Cardiac fibroblast (primary cell): ENCODE data around the gene STK24.

Source experiments
- DNase-seq, 2 donors: peaks; one replicate each; pipeline versions ENCODE4 v3.0.0 to v3.0.0-alpha.2; 2010; ENCODE audit warnings: low read depth in 2 of 2
- H3K4me3 ChIP-seq, 2 donors: replicated peaks in 1 of 2; 1 replicate in 1 of 2; 2 replicates in 1 of 2; pipeline ENCODE4 v1.5.1; 2011; ENCODE audit warnings: low read depth in 2 of 2, low read length in 2 of 2, mild to moderate bottlenecking in 2 of 2, moderate library complexity in 1 of 2
- CTCF ChIP-seq: IDR thresholded peaks from one replicate; pipeline ENCODE4 v1.5.1; 2011; ENCODE audit warnings: low read depth, mild to moderate bottlenecking, low read length, inconsistent platforms

The STK24 gene

GRCh38 chr13:98526182-98526512 lies 50.8 kb downstream of the STK24 start:
- no peak overlapping the region for H3K4me3 ChIP-seq
- TF ChIP-seq CTCF: no peak
- DNase-seq: no peak

DNA sequence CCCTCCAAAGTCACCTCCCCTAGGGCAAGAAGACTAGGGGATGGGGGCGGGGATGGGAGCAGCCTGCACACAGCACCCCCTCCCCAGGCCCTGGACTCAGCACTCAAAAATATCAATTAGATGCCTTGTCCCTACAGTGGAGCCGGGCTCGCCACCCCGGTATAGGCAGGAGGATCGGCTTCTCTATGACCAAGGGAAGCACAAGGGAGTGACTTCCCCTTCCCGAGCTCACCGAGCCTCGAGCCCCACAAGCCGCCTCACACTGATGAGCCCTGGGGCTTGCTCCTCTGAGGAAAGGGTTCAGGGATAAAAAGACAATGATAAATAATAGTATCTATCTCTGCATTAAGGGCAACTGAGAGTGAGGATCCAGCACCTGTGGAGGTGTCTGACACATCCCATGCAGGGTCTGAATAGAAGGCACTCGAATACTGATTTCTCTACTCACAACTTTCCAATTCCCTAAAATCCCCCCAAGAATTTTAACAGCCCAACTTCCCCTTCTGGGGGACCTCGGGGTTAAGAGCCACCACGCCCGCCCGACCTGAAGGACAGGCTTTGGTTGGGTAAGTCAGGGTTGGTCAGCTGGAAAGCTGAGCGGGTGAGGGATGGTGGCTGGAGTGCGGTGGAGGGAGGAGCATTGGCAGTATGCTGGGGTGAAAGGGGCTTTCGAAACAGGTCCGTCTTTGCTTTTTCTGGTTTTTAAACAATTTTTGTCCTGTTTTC lies 51.3 kb downstream of the STK24 start:
- H3K4me3 ChIP-seq: no peak overlapping the region
- no peak for TF ChIP-seq CTCF
- no peak for DNase-seq

DNA sequence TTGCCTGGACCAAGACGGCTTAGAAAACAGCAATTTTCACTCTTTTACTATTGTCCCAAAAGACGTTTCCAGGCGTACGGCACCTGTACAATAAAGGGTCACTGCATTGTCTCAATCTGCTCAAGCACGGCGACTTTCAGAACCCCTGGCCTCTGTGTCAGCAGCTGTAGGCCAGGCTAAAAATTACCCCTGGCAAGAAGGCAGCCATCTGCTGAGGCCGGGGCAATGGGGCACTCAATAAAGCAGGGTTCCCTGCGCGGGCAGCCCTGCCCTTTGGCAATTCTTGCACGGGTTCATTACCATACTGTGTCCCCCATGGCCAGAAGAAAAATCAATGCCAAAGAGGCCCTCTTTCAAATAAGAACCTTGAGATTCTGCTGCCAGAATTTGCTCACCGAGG lies 52.1 kb downstream of the STK24 start:
- H3K4me3 ChIP-seq: no peak overlapping the region
- no peak for TF ChIP-seq CTCF
- DNase-seq: no peak

DNA sequence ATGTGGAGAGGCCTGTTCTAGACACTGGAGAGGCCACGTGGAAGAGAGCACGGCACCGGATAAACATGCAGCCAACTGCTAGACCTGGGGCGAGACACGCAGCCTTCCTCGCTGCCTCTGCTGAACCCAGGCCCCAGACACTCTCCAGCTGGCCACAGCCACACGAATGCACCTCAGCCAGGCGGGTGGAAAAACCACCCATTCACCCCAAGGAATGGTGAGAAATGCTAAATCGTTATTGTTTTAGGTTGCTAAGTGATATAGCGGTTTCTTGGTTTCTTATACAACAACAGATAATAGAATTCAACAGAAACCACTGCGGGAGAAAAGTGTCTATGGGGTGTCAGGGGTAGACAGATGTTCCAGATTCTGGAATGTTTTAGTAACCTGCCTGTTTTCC lies 52.5 kb downstream of the STK24 start:
- TF ChIP-seq CTCF: no peak
- H3K4me3 ChIP-seq: no peak overlapping the region
- DNase-seq: no peak

DNA sequence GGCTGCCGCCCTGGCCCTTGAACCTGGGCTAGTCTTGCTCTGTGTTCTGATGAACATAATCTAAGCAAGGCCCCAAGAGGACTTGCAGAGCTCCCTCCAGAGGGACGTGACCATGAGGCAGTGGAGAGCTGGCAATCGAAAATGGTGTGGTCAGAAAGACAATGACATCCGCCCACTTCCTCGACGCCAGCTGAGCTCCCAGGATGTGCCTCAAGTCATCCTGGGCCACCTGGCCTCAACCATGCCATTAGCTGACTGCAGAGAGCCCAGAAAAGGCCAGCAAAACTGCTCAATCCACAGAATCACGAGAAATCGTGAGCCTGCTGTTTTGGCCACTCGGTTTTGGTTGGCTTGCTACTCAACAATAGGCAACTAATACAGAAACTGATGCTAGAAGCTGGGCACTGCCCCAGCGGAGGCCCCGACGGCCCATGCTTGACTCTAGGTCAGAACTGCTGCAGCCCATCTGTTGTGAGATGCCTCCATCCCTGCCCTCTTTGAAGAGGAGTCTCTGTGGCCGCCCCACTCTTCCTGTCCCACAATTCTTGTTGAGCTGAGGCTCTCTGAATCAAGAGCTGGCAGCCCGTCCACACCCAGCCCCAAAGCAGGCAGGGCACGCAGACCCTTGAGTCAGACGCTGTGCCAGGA lies 53.3 kb downstream of the STK24 start:
- TF ChIP-seq CTCF: no peak
- DNase-seq: no peak
- H3K4me3 ChIP-seq: no peak overlapping the region

DNA sequence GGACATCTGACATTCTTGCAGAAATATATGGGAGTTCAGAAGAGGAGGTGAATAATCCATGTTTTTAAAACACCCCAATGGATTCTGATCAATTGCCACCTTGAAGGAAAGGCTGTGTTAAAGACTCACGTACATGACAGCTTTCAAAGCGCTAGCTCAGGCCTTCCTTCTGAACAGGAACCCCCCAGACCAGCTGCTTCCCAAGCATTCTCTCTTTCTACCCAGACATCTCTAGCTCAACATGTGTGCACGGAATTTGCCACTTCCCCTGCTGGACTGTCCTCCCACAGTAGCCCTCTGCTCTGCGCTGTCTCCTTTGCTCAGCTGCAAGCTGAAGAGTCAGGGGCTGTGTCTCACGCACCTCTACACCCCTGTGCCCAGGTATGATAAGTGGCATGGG lies 54.5 kb downstream of the STK24 start:
- no peak for TF ChIP-seq CTCF
- H3K4me3 ChIP-seq: no peak overlapping the region
- DNase-seq: no peak
